Testis (tissue), 2 donors: Measurements from ENCODE around the gene NAPG.

Experiments
- CTCF ChIP-seq, 3 experiments: fragments of 450-650 bp in 2 of 3; fragments of 200-600 bp in 1 of 3; sonication (generic) in 1 of 3; IDR thresholded peaks; one replicate each; pipeline ENCODE4 v1.5.1; 2016 to 2019; ENCODE audit warnings: antibody characterized with exemption in 3 of 3, mild to moderate bottlenecking in 2 of 3, moderate library complexity in 1 of 3
- POLR2A ChIP-seq: fragments of 450-650 bp; IDR thresholded peaks from one replicate; pipeline ENCODE4 v1.6.1; 2017; ENCODE audit warnings: antibody characterized with exemption, mild to moderate bottlenecking, moderate library complexity

- TF ChIP-seq CTCF (IDR thresholded peaks at IDR 0.05): no peak
- no peak for TF ChIP-seq POLR2A
Observed at GRCh38 chr18:10558967-10559298, 33.1 kb downstream of the NAPG start.
